ENCODE data around the gene SFXN5.

GRCh38 chr2:73092146-73092783 lies 20.8 kb upstream of the SFXN5 start:
- no peak for TF ChIP-seq CTCF (IDR thresholded peaks at IDR 0.05; ENCODE audit: control extremely low read depth in 1 of 3, insufficient read depth in 1 of 3, low read depth in 1 of 3, low read length in 3 of 3)
- TF ChIP-seq FOSL1 (IDR thresholded peaks at IDR 0.05; ENCODE audit: insufficient read depth, low read depth, low read length) = no peak
- TF ChIP-seq SIRT6 (IDR thresholded peaks at IDR 0.05; ENCODE audit: low read length) = no peak
- TF ChIP-seq EP300 (IDR thresholded peaks at IDR 0.05; ENCODE audit: borderline replicate concordance in 1 of 2, low read depth in 2 of 2, low read length in 2 of 2) = no peak
- TF ChIP-seq SAP30 (IDR thresholded peaks at IDR 0.05; ENCODE audit: insufficient read depth, insufficient replicate concordance, low read length) = no peak
- TF ChIP-seq TEAD4 (IDR thresholded peaks at IDR 0.05; ENCODE audit: low read depth, low read length) = no peak
- TF ChIP-seq EZH2 (IDR thresholded peaks at IDR 0.05; ENCODE audit: low read depth, low read length, severe bottlenecking) = no peak
- TF ChIP-seq JUND (IDR thresholded peaks at IDR 0.05; ENCODE audit: low read length) = no peak
- TF ChIP-seq GABPA (IDR thresholded peaks at IDR 0.05; ENCODE audit: borderline replicate concordance, insufficient read depth, low read length) = no peak
- no peak for TF ChIP-seq KDM1A (IDR thresholded peaks at IDR 0.05; ENCODE audit: borderline replicate concordance, low read length)
- no peak for TF ChIP-seq POLR2AphosphoS5 (IDR thresholded peaks at IDR 0.05; ENCODE audit: low read depth, low read length)
- no peak for TF ChIP-seq NRF1 (IDR thresholded peaks at IDR 0.05; ENCODE audit: low read depth, low read length)
- no peak for TF ChIP-seq MAX (IDR thresholded peaks at IDR 0.05)
- no peak for TF ChIP-seq TAF1 (IDR thresholded peaks at IDR 0.05; ENCODE audit: low read depth, low read length)
